Right atrium auricular region (tissue), 2 donors: Measurements from ENCODE around the gene KRTAP9-2. TPM values are rescaled to one million over a fixed set of nuclear protein-coding genes. Genes with fewer than 3 reads are reported as not detected.

ENCODE experiments used
- DNase-seq: peaks from one replicate; pipeline ENCODE4 v3.0.0-alpha.2; 2019; ENCODE audit warnings: low spot score
- H3K27ac ChIP-seq, 2 donors: fragments of 200-600 bp; sonication (generic); 1 replicate in 1 of 2; 2 replicates in 1 of 2; pipeline ENCODE4 v1.5.1; 2016 to 2019
- H3K27me3 ChIP-seq, 2 donors: fragments of 200-600 bp; sonication (generic); one replicate each; pipeline versions ENCODE4 v1.5.1 to v1.6.0; 2017 to 2019
- H3K36me3 ChIP-seq: fragments of 200-600 bp; sonication (generic); one replicate; pipeline ENCODE4 v1.5.1; 2016
- H3K4me1 ChIP-seq, 2 donors: fragments of 200-600 bp; sonication (generic); one replicate each; pipeline versions ENCODE4 v1.5.1 to v1.6.0; 2017 to 2019
- H3K4me3 ChIP-seq, 2 donors: fragments of 200-600 bp; sonication (generic); 1 replicate in 1 of 2; 2 replicates in 1 of 2; pipeline ENCODE4 v1.5.1; 2017 to 2019; ENCODE audit warnings: mild to moderate bottlenecking in 1 of 2, moderate library complexity in 1 of 2
- H3K9me3 ChIP-seq, 2 donors: fragments of 200-600 bp; sonication (generic); one replicate each; pipeline ENCODE4 v1.5.1; 2019
- total RNA-seq, 2 donors: library from RNA; depleted of rRNA; stranded (reverse); fragments of >200 nt; gene quantifications; one replicate each; pipeline ENCODE4 v1.1.0, GENCODE V29; 2016
- TF ChIP-seq, protein P1 (sequence below), 2 donors: fragments of 200-600 bp; sonication (generic); IDR thresholded peaks; one replicate each; pipeline ENCODE4 v1.5.1; 2019; ENCODE audit warnings: antibody characterized with exemption in 2 of 2

KRTAP9-2 gene
- total RNA-seq, 2 donors from 2014 or later: not detected

DNA sequence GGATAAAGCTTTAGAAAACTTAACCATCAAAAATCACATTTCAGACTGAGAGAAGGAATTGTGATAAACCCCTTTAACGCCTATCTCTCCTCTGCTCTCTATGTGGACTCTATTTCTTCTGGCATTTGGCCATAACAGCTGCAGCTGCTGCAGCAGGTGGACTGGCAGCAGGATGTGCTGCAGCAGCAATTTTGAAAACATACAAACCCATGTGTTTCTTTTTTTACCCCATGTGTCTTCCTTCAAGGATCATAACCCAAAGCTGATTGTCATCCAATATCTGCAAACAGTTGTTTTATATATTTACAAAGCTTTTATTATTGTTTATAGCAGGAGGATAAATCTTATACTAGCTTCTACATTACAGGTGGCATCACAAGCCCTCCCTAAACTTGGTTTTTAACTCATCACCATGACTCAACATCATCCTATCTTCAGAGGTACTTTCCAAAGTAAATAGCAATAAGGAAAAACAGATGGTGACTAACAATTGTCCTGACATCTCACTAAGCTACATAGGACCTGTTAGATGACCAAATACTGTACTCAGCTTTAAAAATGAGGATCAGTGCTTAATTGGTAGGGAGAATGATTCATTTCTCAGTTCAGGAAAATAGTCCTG lies 14.5 kb upstream of the KRTAP9-2 start:
- Histone ChIP-seq H3K4me1 (no peaks in the 10 kb centered on the region), H3K9me3 (no peaks in the 10 kb centered on the region), H3K27me3 (no peaks in the 10 kb centered on the region), H3K4me3 (no peak overlapping the region), H3K27ac (no peak overlapping the region), H3K36me3 (no peaks in the 10 kb centered on the region)
- TF ChIP-seq, protein P1, sequence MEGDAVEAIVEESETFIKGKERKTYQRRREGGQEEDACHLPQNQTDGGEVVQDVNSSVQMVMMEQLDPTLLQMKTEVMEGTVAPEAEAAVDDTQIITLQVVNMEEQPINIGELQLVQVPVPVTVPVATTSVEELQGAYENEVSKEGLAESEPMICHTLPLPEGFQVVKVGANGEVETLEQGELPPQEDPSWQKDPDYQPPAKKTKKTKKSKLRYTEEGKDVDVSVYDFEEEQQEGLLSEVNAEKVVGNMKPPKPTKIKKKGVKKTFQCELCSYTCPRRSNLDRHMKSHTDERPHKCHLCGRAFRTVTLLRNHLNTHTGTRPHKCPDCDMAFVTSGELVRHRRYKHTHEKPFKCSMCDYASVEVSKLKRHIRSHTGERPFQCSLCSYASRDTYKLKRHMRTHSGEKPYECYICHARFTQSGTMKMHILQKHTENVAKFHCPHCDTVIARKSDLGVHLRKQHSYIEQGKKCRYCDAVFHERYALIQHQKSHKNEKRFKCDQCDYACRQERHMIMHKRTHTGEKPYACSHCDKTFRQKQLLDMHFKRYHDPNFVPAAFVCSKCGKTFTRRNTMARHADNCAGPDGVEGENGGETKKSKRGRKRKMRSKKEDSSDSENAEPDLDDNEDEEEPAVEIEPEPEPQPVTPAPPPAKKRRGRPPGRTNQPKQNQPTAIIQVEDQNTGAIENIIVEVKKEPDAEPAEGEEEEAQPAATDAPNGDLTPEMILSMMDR (IDR thresholded peaks at IDR 0.05): no peak
- DNase-seq: no peak

DNA sequence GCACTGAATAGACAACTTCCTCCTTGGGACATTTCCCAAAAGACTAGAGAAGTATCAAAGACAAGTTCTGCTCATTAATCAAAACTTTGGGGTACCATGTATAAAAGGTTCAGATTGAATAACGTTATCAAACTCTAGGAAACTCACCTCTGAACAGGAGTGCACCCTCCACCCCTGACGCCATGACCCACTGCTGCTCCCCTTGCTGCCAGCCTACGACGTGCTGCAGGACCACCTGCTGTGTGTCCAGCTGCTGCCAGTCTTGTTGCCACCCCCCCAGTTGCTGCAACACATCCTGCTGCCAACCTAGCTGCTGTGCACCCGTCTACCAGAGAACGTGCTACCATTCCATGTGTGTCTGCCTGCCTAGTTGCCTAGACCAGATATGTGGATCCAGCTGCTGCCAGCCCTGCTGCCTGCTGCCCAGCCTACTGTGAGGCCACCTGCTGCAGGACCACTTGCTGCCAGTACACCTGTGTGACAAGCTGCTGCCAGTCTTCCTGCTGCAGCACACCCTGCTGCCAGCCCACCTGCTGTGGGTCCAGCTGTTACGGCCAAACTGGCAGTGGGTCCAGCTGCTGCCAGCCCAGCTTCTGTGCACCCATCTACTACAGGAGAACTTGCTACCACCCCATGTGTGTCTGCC lies 13.8 kb upstream of the KRTAP9-2 start:
- DNase-seq: no peak
- TF ChIP-seq, protein P1 (IDR thresholded peaks at IDR 0.05): no peak
- Histone ChIP-seq H3K4me1 (no peaks in the 10 kb centered on the region), H3K27ac (no peak overlapping the region), H3K36me3 (no peaks in the 10 kb centered on the region), H3K9me3 (no peaks in the 10 kb centered on the region), H3K27me3 (no peaks in the 10 kb centered on the region), H3K4me3 (no peak overlapping the region)

DNA sequence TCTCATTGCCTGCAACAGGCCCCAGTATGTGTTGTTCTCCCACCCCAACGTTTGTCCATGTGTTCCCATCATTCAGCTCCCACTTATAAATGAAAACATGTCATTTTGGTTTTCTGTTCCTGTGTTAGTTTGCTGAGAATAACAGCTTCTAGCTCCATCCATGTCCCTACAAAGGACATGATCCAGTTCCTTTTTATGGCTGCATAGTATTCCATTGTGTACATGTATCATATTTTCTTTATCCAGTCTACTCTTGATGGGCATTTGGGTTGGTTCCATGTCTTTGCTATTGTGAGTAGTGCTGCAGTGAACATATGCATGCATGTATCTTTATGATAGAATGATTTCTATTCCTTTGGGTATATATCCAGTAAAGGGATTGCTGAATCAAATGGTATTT lies 10.8 kb upstream of the KRTAP9-2 start:
- Histone ChIP-seq H3K36me3 (no peaks in the 10 kb centered on the region), H3K27ac (no peak overlapping the region), H3K4me1 (no peaks in the 10 kb centered on the region), H3K9me3 (no peaks in the 10 kb centered on the region), H3K4me3 (no peak overlapping the region), H3K27me3 (no peaks in the 10 kb centered on the region)
- TF ChIP-seq, protein P1 (IDR thresholded peaks at IDR 0.05): no peak
- no peak for DNase-seq

DNA sequence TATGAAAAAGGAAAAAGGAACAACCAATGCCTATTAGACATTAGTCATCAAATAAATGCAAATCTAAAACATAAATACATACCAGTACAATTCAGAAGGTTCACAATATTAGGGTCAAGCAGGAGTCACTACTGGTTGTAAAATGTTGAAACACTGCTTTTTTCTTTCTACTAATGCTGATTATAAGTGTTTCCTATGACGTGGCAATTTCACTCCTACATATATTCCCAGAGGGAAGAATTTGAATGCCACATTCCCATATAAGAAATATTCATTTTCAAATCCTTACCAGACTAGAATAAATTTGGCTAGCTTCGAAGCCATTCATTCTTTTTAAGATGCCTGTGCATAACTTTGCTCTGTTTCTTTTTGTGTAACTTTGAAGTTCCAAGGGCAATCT lies 2.6 kb upstream of the KRTAP9-2 start:
- Histone ChIP-seq H3K27me3 (no peaks in the 10 kb centered on the region), H3K4me3 (no peak overlapping the region), H3K9me3 (no peaks in the 10 kb centered on the region), H3K36me3 (no peaks in the 10 kb centered on the region), H3K27ac (no peak overlapping the region), H3K4me1 (no peaks in the 10 kb centered on the region)
- no peak for DNase-seq
- TF ChIP-seq, protein P1 (IDR thresholded peaks at IDR 0.05): no peak

DNA sequence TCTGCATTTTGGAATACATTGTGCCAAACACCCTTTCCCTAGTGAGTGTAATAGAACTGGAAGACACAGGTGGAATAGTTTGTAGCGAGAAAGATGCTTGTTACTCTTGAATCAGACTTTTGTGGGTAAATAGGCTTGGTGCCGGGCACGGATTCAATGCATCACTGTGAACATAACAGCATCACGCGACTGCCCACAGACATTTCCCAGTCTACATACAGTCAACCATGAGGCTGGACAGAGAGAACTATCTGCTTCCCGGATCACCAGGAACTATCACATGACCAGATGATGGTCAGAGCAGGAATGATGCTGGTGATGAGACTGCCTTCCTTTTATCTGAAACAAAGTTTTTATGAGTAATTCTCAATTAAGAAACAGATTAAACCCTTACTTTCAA lies 397 bp upstream of the KRTAP9-2 start:
- H3K27ac ChIP-seq: no peak overlapping the region
- no peaks in the 10 kb centered on the region for H3K27me3 ChIP-seq
- H3K9me3 ChIP-seq: no peaks in the 10 kb centered on the region
- H3K36me3 ChIP-seq: no peaks in the 10 kb centered on the region
- H3K4me3 ChIP-seq: no peak overlapping the region
- TF ChIP-seq, protein P1 (IDR thresholded peaks at IDR 0.05): no peak
- no peak for DNase-seq
- no peaks in the 10 kb centered on the region for H3K4me1 ChIP-seq

DNA sequence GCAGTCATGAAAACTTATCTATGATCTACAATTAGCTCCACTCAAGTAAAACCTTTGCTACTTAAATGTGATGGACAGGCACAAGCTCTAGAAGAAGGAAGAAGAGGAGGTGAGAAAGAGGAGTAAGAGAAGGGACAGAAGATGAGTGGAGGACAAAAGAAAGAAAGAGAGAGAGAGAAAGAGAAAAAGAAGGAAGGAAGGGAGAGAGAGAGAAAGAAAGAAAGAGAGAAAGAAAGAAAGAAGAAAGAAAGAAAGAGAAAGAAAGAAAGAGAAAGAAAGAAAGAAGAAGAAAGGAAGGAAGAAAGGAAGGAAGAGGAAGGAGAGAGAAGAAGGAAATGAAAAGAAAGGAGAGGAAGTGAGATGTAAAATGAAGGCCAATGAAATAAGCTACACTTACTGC lies 3.6 kb downstream of the KRTAP9-2 start:
- H3K4me3 ChIP-seq: no peak overlapping the region
- no peaks in the 10 kb centered on the region for H3K27me3 ChIP-seq
- TF ChIP-seq, protein P1 (IDR thresholded peaks at IDR 0.05): no peak

More for the DNA sequence above, 3.6 kb downstream of the KRTAP9-2 start:
- H3K36me3 ChIP-seq: no peaks in the 10 kb centered on the region
- no peak overlapping the region for H3K27ac ChIP-seq
- H3K4me1 ChIP-seq: no peaks in the 10 kb centered on the region
- H3K9me3 ChIP-seq: no peaks in the 10 kb centered on the region
- DNase-seq: no peak
